Measurements from ENCODE around the gene KRTAP21-2.
A peak's percentile ranks its signal among the peaks of the same experiment; 100 is the strongest.
"Not testable (repeated sequence)": the region's sequence is repeated elsewhere in the genome, so short reads cannot be mapped to it uniquely, and the experiment has no call there.

Gene KRTAP21-2

GRCh38 chr21:30747159-30747558 lies at the start of gene KRTAP21-2:
Gene KRTAP21-2, minus strand, starts transcription at chr21:30747259. Its CDS starts 57 bp downstream, at chr21:30747202.
- DNase-seq, result no peak

GRCh38 chr21:30793581-30794314 lies 46.7 kb upstream of the KRTAP21-2 start:
- DNase-seq, result no peak

GRCh38 chr21:30779249-30779648 lies 32.2 kb upstream of the KRTAP21-2 start:
- no peak for DNase-seq

- no peak for DNase-seq
Observed at GRCh38 chr21:30769724-30770431, 22.8 kb upstream of the KRTAP21-2 start.

GRCh38 chr21:30760776-30761175 lies 13.7 kb upstream of the KRTAP21-2 start:
- no peak for DNase-seq

GRCh38 chr21:30758306-30758705 lies 11.2 kb upstream of the KRTAP21-2 start:
- DNase-seq, result no peak

GRCh38 chr21:30755328-30755727 lies 8.3 kb upstream of the KRTAP21-2 start, which contains the start of gene KRTAP21-1:
Gene KRTAP21-1, minus strand, starts transcription at chr21:30755428. Its CDS starts 50 bp downstream, at chr21:30755378.
- DNase-seq, result not testable (repeated sequence)

GRCh38 chr21:30740462-30740861 lies 6.6 kb downstream of the KRTAP21-2 start:
- DNase-seq, result no peak

GRCh38 chr21:30733026-30733425 lies 14.0 kb downstream of the KRTAP21-2 start:
- DNase-seq, result no peak

GRCh38 chr21:30726726-30727125 lies 20.3 kb downstream of the KRTAP21-2 start:
- no peak for DNase-seq

GRCh38 chr21:30719401-30719800 lies 27.7 kb downstream of the KRTAP21-2 start:
- DNase-seq, result peak; percentile 44

GRCh38 chr21:30718239-30718909 lies 28.7 kb downstream of the KRTAP21-2 start, which contains the start of gene KRTAP21-3:
Gene KRTAP21-3, minus strand, starts transcription at chr21:30718777. Its CDS starts 18 bp downstream, at chr21:30718759.
- DNase-seq, result peak; percentile 83

GRCh38 chr21:30717105-30717504 lies 30.0 kb downstream of the KRTAP21-2 start:
- DNase-seq, result no peak

GRCh38 chr21:30714946-30715345 lies 32.1 kb downstream of the KRTAP21-2 start:
- no peak for DNase-seq

GRCh38 chr21:30714456-30714855 lies 32.6 kb downstream of the KRTAP21-2 start:
- DNase-seq, result peak; percentile 16

- DNase-seq, result no peak
Observed at GRCh38 chr21:30713766-30714165, 33.3 kb downstream of the KRTAP21-2 start.

- peak; percentile 14 for DNase-seq
Observed at GRCh38 chr21:30710499-30710898, 36.6 kb downstream of the KRTAP21-2 start.

- DNase-seq, result no peak
Observed at GRCh38 chr21:30707409-30707808, 39.6 kb downstream of the KRTAP21-2 start.
